ENCODE results near the gene RHOT1.

- TF ChIP-seq EZH2 (IDR thresholded peaks at IDR 0.05; ENCODE audit: insufficient read depth, poor library complexity, severe bottlenecking) (no peak), EZH2phosphoT487 (IDR thresholded peaks at IDR 0.05; ENCODE audit: insufficient read depth, low read depth) (no peak)
Measured at GRCh38 chr17:32240750-32241149, 98.4 kb downstream of the RHOT1 start.

All from GM23248 (cell line).